ENCODE data around the gene NLE1.

- TF ChIP-seq CTCF (IDR thresholded peaks at IDR 0.05; ENCODE audit: low read depth, low read length) (no peak), POLR2A (IDR thresholded peaks at IDR 0.05; ENCODE audit: extremely low read depth, insufficient read length) (no peak), MYC (IDR thresholded peaks at IDR 0.05; ENCODE audit: low read depth, low read length) (no peak), MAX (IDR thresholded peaks at IDR 0.05; ENCODE audit: low read depth, low read length) (no peak)
These were observed 34.8 kb upstream of the NLE1 start for GRCh38 chr17:35176897-35177296.

Measured in NB4 (cell line).